OCI-LY1 (cell line): ENCODE results near the gene SLCO2A1.

Source experiments
- H2AFZ ChIP-seq: fragments of 200-600 bp; sonication (generic), shearing (Covaris generic); 2 replicates; pipeline ENCODE4 v1.6.0; 2014; ENCODE audit warnings: antibody characterized with exemption, mild to moderate bottlenecking, low read length
- H3F3A ChIP-seq: fragments of 200-600 bp; sonication (generic), shearing (Covaris generic); 2 replicates; pipeline ENCODE4 v1.6.0; 2014; ENCODE audit warnings: mild to moderate bottlenecking, antibody characterized with exemption, low read length, moderate library complexity; ENCODE audit not compliant: insufficient read depth
- H3K27ac ChIP-seq: fragments of 200-600 bp; sonication (generic); 2 replicates; pipeline ENCODE4 v1.5.1; 2014; ENCODE audit warnings: low read length, mixed run types, mild to moderate bottlenecking, low read depth; ENCODE audit not compliant: poor library complexity, severe bottlenecking
- H3K27me3 ChIP-seq: fragments of 200-600 bp; sonication (generic); 2 replicates; pipeline ENCODE4 v1.6.0; 2014; ENCODE audit warnings: antibody characterized with exemption, mild to moderate bottlenecking, low read length, moderate library complexity; ENCODE audit not compliant: insufficient read depth
- H3K36me3 ChIP-seq: fragments of 200-600 bp; sonication (generic); 2 replicates; pipeline ENCODE4 v1.6.1; 2014; ENCODE audit warnings: mild to moderate bottlenecking, antibody characterized with exemption, low read length, moderate library complexity, mixed read lengths; ENCODE audit not compliant: insufficient read depth
- H3K4me1 ChIP-seq: fragments of 200-600 bp; sonication (generic); 2 replicates; pipeline ENCODE4 v1.5.1; 2014; ENCODE audit warnings: mild to moderate bottlenecking, low read length, moderate library complexity; ENCODE audit not compliant: insufficient read depth, severe bottlenecking
- H3K4me2 ChIP-seq: fragments of 200-600 bp; sonication (generic), shearing (Covaris generic); 2 replicates; pipeline ENCODE4 v1.6.1; 2014; ENCODE audit warnings: low read length
- H3K4me3 ChIP-seq: fragments of 200-600 bp; sonication (generic); 2 replicates; pipeline ENCODE4 v1.5.1; 2014; ENCODE audit warnings: low read length, low read depth, mild to moderate bottlenecking, mixed read lengths; ENCODE audit not compliant: poor library complexity, severe bottlenecking
- H3K79me2 ChIP-seq: fragments of 200-600 bp; shearing (Covaris generic); 2 replicates; pipeline ENCODE4 v1.6.1; 2016; ENCODE audit warnings: mixed run types, low read length, mixed read lengths; ENCODE audit not compliant: insufficient read depth
- H3K9ac ChIP-seq: fragments of 200-600 bp; sonication (generic), shearing (Covaris generic); 2 replicates; pipeline ENCODE4 v1.6.1; 2014; ENCODE audit warnings: mild to moderate bottlenecking, low read length, mixed read lengths
- H3K9me2 ChIP-seq: fragments of 200-600 bp; sonication (generic), shearing (Covaris generic); 2 replicates; pipeline ENCODE4 v1.6.1; 2014; ENCODE audit warnings: low read depth, mild to moderate bottlenecking, low read length, mixed read lengths
- H3K9me3 ChIP-seq: fragments of 200-600 bp; shearing (Covaris generic); 2 replicates; pipeline ENCODE4 v1.6.1; 2014; ENCODE audit warnings: low read length, mixed read lengths
- H4K20me1 ChIP-seq: fragments of 200-600 bp; sonication (generic), shearing (Covaris generic); 2 replicates; pipeline ENCODE4 v1.6.0; 2016; ENCODE audit warnings: mild to moderate bottlenecking, low read length; ENCODE audit not compliant: insufficient read depth
- EZH2 ChIP-seq: fragments of 200-600 bp; sonication (generic), shearing (Covaris generic); IDR thresholded peaks from 2 replicates; pipeline ENCODE4 v1.8.0; 2017; ENCODE audit warnings: borderline replicate concordance, mixed run types, mild to moderate bottlenecking, antibody characterized with exemption, low read length, moderate library complexity, mixed read lengths
- TF ChIP-seq, protein P1 (sequence below): fragments of 200-600 bp; sonication (generic), shearing (Covaris generic); IDR thresholded peaks from 2 replicates; pipeline ENCODE4 v1.5.1; 2017; ENCODE audit warnings: mild to moderate bottlenecking, antibody characterized with exemption, low read length, moderate library complexity, mixed read lengths

SLCO2A1 gene

GRCh38 chr3:134065252-134066157 lies 35.8 kb upstream of the SLCO2A1 start:
- TF ChIP-seq, protein P1, sequence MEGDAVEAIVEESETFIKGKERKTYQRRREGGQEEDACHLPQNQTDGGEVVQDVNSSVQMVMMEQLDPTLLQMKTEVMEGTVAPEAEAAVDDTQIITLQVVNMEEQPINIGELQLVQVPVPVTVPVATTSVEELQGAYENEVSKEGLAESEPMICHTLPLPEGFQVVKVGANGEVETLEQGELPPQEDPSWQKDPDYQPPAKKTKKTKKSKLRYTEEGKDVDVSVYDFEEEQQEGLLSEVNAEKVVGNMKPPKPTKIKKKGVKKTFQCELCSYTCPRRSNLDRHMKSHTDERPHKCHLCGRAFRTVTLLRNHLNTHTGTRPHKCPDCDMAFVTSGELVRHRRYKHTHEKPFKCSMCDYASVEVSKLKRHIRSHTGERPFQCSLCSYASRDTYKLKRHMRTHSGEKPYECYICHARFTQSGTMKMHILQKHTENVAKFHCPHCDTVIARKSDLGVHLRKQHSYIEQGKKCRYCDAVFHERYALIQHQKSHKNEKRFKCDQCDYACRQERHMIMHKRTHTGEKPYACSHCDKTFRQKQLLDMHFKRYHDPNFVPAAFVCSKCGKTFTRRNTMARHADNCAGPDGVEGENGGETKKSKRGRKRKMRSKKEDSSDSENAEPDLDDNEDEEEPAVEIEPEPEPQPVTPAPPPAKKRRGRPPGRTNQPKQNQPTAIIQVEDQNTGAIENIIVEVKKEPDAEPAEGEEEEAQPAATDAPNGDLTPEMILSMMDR: no peak
- TF ChIP-seq EZH2: no peak
- Histone ChIP-seq H3K79me2 (no peaks in the 10 kb centered on the region), H3K4me2 (no peak overlapping the region), H3K27me3 (no peaks in the 10 kb centered on the region), H4K20me1 (no peaks in the 10 kb centered on the region), H3K27ac (no peak overlapping the region), H3F3A (no peaks in the 10 kb centered on the region), H3K9me2 (no peaks in the 10 kb centered on the region), H2AFZ (no peak overlapping the region), H3K4me1 (no peaks in the 10 kb centered on the region), H3K36me3 (no peaks in the 10 kb centered on the region), H3K9ac (no peak overlapping the region), H3K9me3 (no peaks in the 10 kb centered on the region), H3K4me3 (no peak overlapping the region)

DNA sequence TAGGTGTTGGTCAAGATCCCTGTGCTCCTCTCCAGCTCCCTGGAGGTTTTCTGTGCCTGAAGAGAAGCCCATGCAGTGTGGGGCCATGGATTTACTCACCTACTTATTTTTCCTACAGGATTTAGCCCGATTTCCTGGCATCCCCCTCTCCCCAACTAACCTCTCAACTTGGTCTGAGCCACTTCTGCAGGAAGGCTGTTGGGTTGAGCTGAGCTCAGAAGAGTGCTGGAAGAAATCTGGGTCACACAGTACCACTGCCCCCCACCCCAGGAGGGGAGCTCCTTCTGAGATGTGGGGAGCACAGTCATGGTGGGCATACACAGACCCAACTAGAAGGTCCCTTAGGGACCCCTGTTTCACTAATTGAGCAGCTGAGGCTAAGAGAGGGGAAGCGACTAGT lies 34.4 kb upstream of the SLCO2A1 start:
- H3K79me2 ChIP-seq: no peaks in the 10 kb centered on the region
- TF ChIP-seq EZH2: no peak
- TF ChIP-seq, protein P1: no peak
- H3K9me2 ChIP-seq: no peaks in the 10 kb centered on the region
- no peaks in the 10 kb centered on the region for H3K9me3 ChIP-seq
- H3F3A ChIP-seq: no peaks in the 10 kb centered on the region
- no peak overlapping the region for H3K4me3 ChIP-seq
- no peak overlapping the region for H3K27ac ChIP-seq
- no peaks in the 10 kb centered on the region for H3K27me3 ChIP-seq
- H3K9ac ChIP-seq: no peak overlapping the region
- H3K36me3 ChIP-seq: no peaks in the 10 kb centered on the region
- H3K4me2 ChIP-seq: no peak overlapping the region
- H2AFZ ChIP-seq: no peak overlapping the region
- no peaks in the 10 kb centered on the region for H4K20me1 ChIP-seq
- no peaks in the 10 kb centered on the region for H3K4me1 ChIP-seq

DNA sequence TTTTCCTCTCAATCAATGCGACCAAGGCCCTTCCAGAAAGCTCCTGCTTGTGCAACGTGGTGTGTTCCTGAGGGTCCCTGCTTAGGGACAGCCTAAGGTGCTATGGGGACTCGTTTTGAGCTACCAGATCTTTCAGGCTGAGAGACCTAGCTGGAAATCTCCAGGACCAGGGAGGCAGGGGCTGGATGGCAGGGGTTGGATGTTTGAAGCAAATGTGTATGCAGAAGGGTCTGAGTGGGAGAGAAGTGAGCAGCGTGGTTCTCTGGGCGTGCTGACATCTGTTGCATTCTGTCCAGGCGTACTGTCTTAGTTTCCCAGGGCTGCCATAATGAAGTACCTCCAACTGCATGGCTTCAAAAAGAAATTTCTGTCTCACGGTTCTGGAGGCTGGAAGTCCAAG lies 31.7 kb upstream of the SLCO2A1 start:
- Histone ChIP-seq H2AFZ (no peak overlapping the region), H3K79me2 (no peaks in the 10 kb centered on the region), H3K4me3 (no peak overlapping the region), H3K9me3 (no peaks in the 10 kb centered on the region), H3F3A (no peaks in the 10 kb centered on the region), H3K4me2 (no peak overlapping the region), H3K36me3 (no peaks in the 10 kb centered on the region), H3K9me2 (no peaks in the 10 kb centered on the region), H3K4me1 (no peaks in the 10 kb centered on the region), H3K9ac (no peak overlapping the region), H4K20me1 (no peaks in the 10 kb centered on the region), H3K27me3 (no peaks in the 10 kb centered on the region), H3K27ac (no peak overlapping the region)
- TF ChIP-seq EZH2: no peak
- TF ChIP-seq, protein P1: no peak
